Fibroblast of lung (primary cell): ENCODE data around the gene CYTH2. TPM values are rescaled to one million over a fixed set of nuclear protein-coding genes. Genes with fewer than 3 reads are reported as not detected.
A peak's percentile ranks its signal among the peaks of the same experiment; 100 is the strongest.

Experiments used
- DNase-seq, 2 donors: peaks; one replicate each; pipeline versions ENCODE4 v3.0.0 to v3.0.0-alpha.2; 2010; ENCODE audit warnings: low read depth in 2 of 2
- H2AFZ ChIP-seq: 2 replicates; pipeline ENCODE4 v1.5.1; 2012; ENCODE audit warnings: low read length, control low read depth, inconsistent platforms
- H3K27ac ChIP-seq: 2 replicates; pipeline ENCODE4 v1.5.1; 2011; ENCODE audit warnings: low read length, control low read depth; ENCODE audit not compliant: insufficient read depth
- H3K27me3 ChIP-seq: 2 replicates; pipeline ENCODE4 v1.5.1; 2011; ENCODE audit warnings: mild to moderate bottlenecking, low read length; ENCODE audit not compliant: control insufficient read depth, insufficient read depth
- H3K36me3 ChIP-seq: 2 replicates; pipeline ENCODE4 v1.5.1; 2011; ENCODE audit warnings: low read length; ENCODE audit not compliant: control insufficient read depth, insufficient read depth
- H3K4me1 ChIP-seq: 2 replicates; pipeline ENCODE4 v1.5.1; 2011; ENCODE audit warnings: low read length; ENCODE audit not compliant: control insufficient read depth, insufficient read depth; ENCODE audit errors: extremely low read depth
- H3K4me2 ChIP-seq: 2 replicates; pipeline ENCODE4 v1.5.1; 2011; ENCODE audit warnings: low read length, control low read depth; ENCODE audit not compliant: insufficient read depth; ENCODE audit errors: extremely low read depth
- H3K4me3 ChIP-seq, 4 experiments: fragments of 200-600 bp in 1 of 4; sonication (generic) in 1 of 4; replicated peaks in 1 of 4; 2 replicates each; pipeline ENCODE4 v1.5.1; 2011 to 2016; ENCODE audit warnings: low read length in 4 of 4, low read depth in 3 of 4, mild to moderate bottlenecking in 3 of 4, control low read depth in 2 of 4, inconsistent platforms in 1 of 4, mixed read lengths in 1 of 4; ENCODE audit not compliant: insufficient read depth in 1 of 4; ENCODE audit errors: control extremely low read depth in 1 of 4
- H3K79me2 ChIP-seq: 2 replicates; pipeline ENCODE4 v1.5.1; 2012; ENCODE audit warnings: mild to moderate bottlenecking, low read length, inconsistent platforms; ENCODE audit not compliant: control insufficient read depth, insufficient read depth
- H3K9ac ChIP-seq: 2 replicates; pipeline ENCODE4 v1.5.1; 2011; ENCODE audit warnings: mild to moderate bottlenecking, low read length, control low read depth; ENCODE audit not compliant: insufficient read depth
- H3K9me3 ChIP-seq: 2 replicates; pipeline ENCODE4 v1.5.1; 2012; ENCODE audit warnings: low read depth, low read length; ENCODE audit not compliant: control insufficient read depth, insufficient read depth
- H4K20me1 ChIP-seq: 2 replicates; pipeline ENCODE4 v1.5.1; 2011; ENCODE audit warnings: low read length; ENCODE audit not compliant: control insufficient read depth, insufficient read depth; ENCODE audit errors: extremely low read depth
- CTCF ChIP-seq, 2 donors: IDR thresholded peaks in 1 of 2; conservative IDR thresholded peaks in 1 of 2; 1 replicate in 1 of 2; 2 replicates in 1 of 2; pipeline ENCODE4 v1.5.1; 2011 to 2012; ENCODE audit warnings: low read length in 2 of 2, control low read depth in 1 of 2, inconsistent platforms in 1 of 2, low read depth in 1 of 2, mild to moderate bottlenecking in 1 of 2
- EZH2 ChIP-seq: IDR thresholded peaks from 2 replicates; pipeline ENCODE4 v1.5.1; 2012; ENCODE audit warnings: low read length, control low read depth, mild to moderate bottlenecking; ENCODE audit errors: missing control alignments
- polyA plus RNA-seq, 2 donors: library from polyadenylated mRNA; depleted of rRNA in 1 of 2; stranded (reverse) in 1 of 2; unstranded in 1 of 2; fragments of >200 nt; gene quantifications; 2 replicates each; pipeline ENCODE4 v1.2.1, GENCODE V29; 2011 to 2012; ENCODE audit warnings: missing spikeins in 1 of 2
- total RNA-seq: library from RNA; depleted of rRNA; stranded (reverse); fragments of >200 nt; gene quantifications from 2 replicates; pipeline ENCODE4 v1.2.1, GENCODE V29; 2014

CYTH2 gene
- total and polyA plus RNA-seq, 2 donors (not counting 1 experiment from before 2014, with no cell fraction given): 18.6 to 25.8 TPM

GRCh38 chr19:48445256-48445605 lies 23.9 kb upstream of the CYTH2 start:
- H4K20me1 ChIP-seq: no peaks in the 10 kb centered on the region
- H3K4me3 ChIP-seq: peak overlapping the region; percentile 93 to 98 (median 95)
- no peaks in the 10 kb centered on the region for H3K9me3 ChIP-seq
- H3K4me2 ChIP-seq: peak overlapping the region; percentile 99
- peaks cover 10% of the 10 kb centered on the region for H3K36me3 ChIP-seq
- TF ChIP-seq EZH2: no peak
- TF ChIP-seq CTCF (conservative IDR thresholded peaks at IDR 0.05 in 1 of 2, IDR thresholded peaks at IDR 0.05 in 1 of 2; ENCODE audit: low read depth in 1 of 2, low read length in 2 of 2): peak; percentile 70 to 83
- peaks cover 11% of the 10 kb centered on the region for H3K27me3 ChIP-seq
- peak overlapping the region; percentile 83 for H2AFZ ChIP-seq
- peaks cover 8% of the 10 kb centered on the region for H3K79me2 ChIP-seq
- peaks cover 7% of the 10 kb centered on the region for H3K4me1 ChIP-seq
- DNase-seq: peak; percentile 93 to 95
- peak overlapping the region; percentile 92 for H3K27ac ChIP-seq
- peak overlapping the region; percentile 91 for H3K9ac ChIP-seq

- Histone ChIP-seq H3K79me2 (peaks cover 8% of the 10 kb centered on the region), H4K20me1 (no peaks in the 10 kb centered on the region), H3K4me2 (peak within 1 kb of the TSS; percentile 99), H2AFZ (peak within 1 kb of the TSS; percentile 83), H3K36me3 (peaks cover 15% of the 10 kb centered on the region), H3K4me3 (peak within 1 kb of the TSS; percentile 93 to 98 (median 95)), H3K27ac (peak within 1 kb of the TSS; percentile 92), H3K9me3 (no peaks in the 10 kb centered on the region), H3K4me1 (peaks cover 7% of the 10 kb centered on the region), H3K9ac (peak within 1 kb of the TSS; percentile 91), H3K27me3 (peaks cover 11% of the 10 kb centered on the region)
- TF ChIP-seq CTCF (conservative IDR thresholded peaks at IDR 0.05 in 1 of 2, IDR thresholded peaks at IDR 0.05 in 1 of 2; ENCODE audit: low read depth in 1 of 2, low read length in 2 of 2): peak in 1 of 2 donors; percentile 9
- no peak for TF ChIP-seq EZH2
- peak; percentile 96 for DNase-seq
Observed at GRCh38 chr19:48445606-48446481, 23.3 kb upstream of the CYTH2 start, which contains the start of gene GRWD1. TSS of gene GRWD1 (plus strand) at chr19:48445983. CDS start at chr19:48446006, 23 bp downstream.

- DNase-seq: no peak
- H2AFZ ChIP-seq: no peak overlapping the region
- peak overlapping the region; percentile 97 for H3K4me2 ChIP-seq
- H3K27me3 ChIP-seq: peaks cover 7% of the 10 kb centered on the region
- H3K9ac ChIP-seq: peak overlapping the region; percentile 91
- H4K20me1 ChIP-seq: no peaks in the 10 kb centered on the region
- peaks cover 17% of the 10 kb centered on the region for H3K36me3 ChIP-seq
- peak overlapping the region; percentile 93 to 98 (median 95) for H3K4me3 ChIP-seq
- peaks cover 8% of the 10 kb centered on the region for H3K79me2 ChIP-seq
- no peaks in the 10 kb centered on the region for H3K9me3 ChIP-seq
- TF ChIP-seq EZH2: no peak
- no peak for TF ChIP-seq CTCF (conservative IDR thresholded peaks at IDR 0.05 in 1 of 2, IDR thresholded peaks at IDR 0.05 in 1 of 2; ENCODE audit: low read depth in 1 of 2, low read length in 2 of 2)
- H3K4me1 ChIP-seq: peaks cover 7% of the 10 kb centered on the region
- H3K27ac ChIP-seq: peak overlapping the region; percentile 92
Observed at GRCh38 chr19:48446579-48446978, 22.6 kb upstream of the CYTH2 start.
